Measurements from ENCODE around the gene TRANK1.

GRCh38 chr3:36803091-36803791 is 141.6 kb downstream of the TRANK1 start:
- TF ChIP-seq CTCF (IDR thresholded peaks at IDR 0.05 in 4 of 5, conservative IDR thresholded peaks at IDR 0.05 in 1 of 5) = no peak
- no peak for TF ChIP-seq POLR2A (IDR thresholded peaks at IDR 0.05)
